Measurements from ENCODE around the gene ZNF710. TPM values are rescaled to one million over a fixed set of nuclear protein-coding genes. Genes with fewer than 3 reads are reported as not detected.

ZNF710 gene
- total and polyA plus RNA-seq, 2 donors (not counting 3 experiments of a cell fraction or from before 2014, with no cell fraction given): 8.9 to 32.4 TPM

DNA sequence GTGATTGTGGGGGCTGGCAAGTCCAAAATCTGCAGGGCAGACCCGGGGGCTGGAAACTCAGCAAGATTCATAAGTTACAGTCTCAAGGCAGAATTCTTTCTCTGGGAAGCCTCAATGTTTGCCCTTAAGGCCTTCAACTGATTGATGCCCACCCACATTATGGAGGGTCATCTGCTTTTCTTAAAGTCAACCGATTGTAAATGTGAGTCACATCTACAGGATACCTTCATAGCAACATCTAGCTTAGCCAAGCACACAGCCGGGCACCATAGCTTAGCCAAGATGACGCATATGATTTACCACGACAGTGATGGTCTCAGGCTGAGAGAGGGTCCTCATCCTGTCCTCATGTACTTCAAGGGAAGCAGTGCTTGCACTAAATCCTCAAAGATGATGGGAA is 57.7 kb downstream of the ZNF710 start:
- BruUV-seq (replicated peaks): no TSS peak
- FAIRE-seq (no peak), DNase-seq (ENCODE audit: low read depth, low spot score) (no peak)
- ChIA-PET CTCF (interaction anchor here (1.1 to 1.7 kb wide), 2 partner anchors 13 to 184 kb away, joined by 3 to 5 read pairs; no protein-coding TSS in a partner anchor), POLR2A (no interaction called here)
- Histone ChIP-seq H3K9ac (replicated peaks; ENCODE audit: extremely low read depth, insufficient read depth, low read length) (no peak overlapping the region), H3K9me3 (replicated peaks; ENCODE audit: control insufficient read depth, insufficient read depth, low read length) (no peaks in the 10 kb centered on the region), H3K36me3 (ENCODE audit: control insufficient read depth in 2 of 2, extremely low read depth in 1 of 2, insufficient read depth in 2 of 2, low read length in 2 of 2) (no peaks in the 10 kb centered on the region), H3K9me1 (replicated peaks; ENCODE audit: control insufficient read depth, extremely low read depth, insufficient read depth, low read length) (no peaks in the 10 kb centered on the region), H3K4me2 (ENCODE audit: insufficient read depth, low read length) (no peak overlapping the region), H3K4me3 (replicated peaks in 1 of 3; ENCODE audit: insufficient read depth in 1 of 3, low read depth in 1 of 3, low read length in 3 of 3) (no peak overlapping the region), H2AFZ (ENCODE audit: low read depth, low read length) (no peak overlapping the region), H3K79me2 (ENCODE audit: control insufficient read depth, insufficient read depth, low read length) (peaks cover 10% of the 10 kb centered on the region), H4K20me1 (replicated peaks; ENCODE audit: control insufficient read depth, extremely low read depth, insufficient read depth, low read length) (no peaks in the 10 kb centered on the region), H3K27me3 (ENCODE audit: control insufficient read depth in 2 of 2, insufficient read depth in 2 of 2, low read length in 2 of 2) (no peaks in the 10 kb centered on the region), H3K4me1 (ENCODE audit: control insufficient read depth, extremely low read depth, insufficient read depth, low read length) (peaks cover 15% of the 10 kb centered on the region), H3K27ac (ENCODE audit: insufficient read depth, low read depth, low read length) (no peak overlapping the region)
- TF ChIP-seq, protein P1, sequence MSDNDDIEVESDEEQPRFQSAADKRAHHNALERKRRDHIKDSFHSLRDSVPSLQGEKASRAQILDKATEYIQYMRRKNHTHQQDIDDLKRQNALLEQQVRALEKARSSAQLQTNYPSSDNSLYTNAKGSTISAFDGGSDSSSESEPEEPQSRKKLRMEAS (IDR thresholded peaks at IDR 0.05; ENCODE audit: insufficient read depth, insufficient read length): no peak
- no peak for TF ChIP-seq GATA2 (IDR thresholded peaks at IDR 0.05; ENCODE audit: insufficient read depth, insufficient read length, low read depth, low read length)
- TF ChIP-seq POLR2A (IDR thresholded peaks at IDR 0.05; ENCODE audit: low read depth, low read length): no peak
- TF ChIP-seq EZH2 (IDR thresholded peaks at IDR 0.05; ENCODE audit: borderline replicate concordance, low read depth, low read length, severe bottlenecking): no peak
- TF ChIP-seq POLR2AphosphoS5 (IDR thresholded peaks at IDR 0.05; ENCODE audit: insufficient read depth, low read depth, low read length): no peak
- TF ChIP-seq MYC (IDR thresholded peaks at IDR 0.05; ENCODE audit: low read depth, low read length): no peak
- no peak for TF ChIP-seq FOS (IDR thresholded peaks at IDR 0.05; ENCODE audit: borderline replicate concordance, insufficient read depth, low read length)
- TF ChIP-seq CTCF (IDR thresholded peaks at IDR 0.05; ENCODE audit: extremely low read depth in 1 of 2, insufficient read depth in 1 of 2, low read depth in 1 of 2, low read length in 2 of 2): no peak
- no peak for TF ChIP-seq JUN (IDR thresholded peaks at IDR 0.05; ENCODE audit: borderline replicate concordance, insufficient read depth, insufficient read length, low read depth)
- intact Hi-C loops (cut with micrococcal nuclease) (no loop called here), dilution Hi-C loops (cut with MboI; ENCODE audit: extremely low pct_ligation_motif_present, low sequenced_read_pairs) (no loop called here)
